ENCODE data around the gene TMEM141.
"Not testable (repeated sequence)": the region's sequence is repeated elsewhere in the genome, so short reads cannot be mapped to it uniquely, and the experiment has no call there.

Gene TMEM141

DNA sequence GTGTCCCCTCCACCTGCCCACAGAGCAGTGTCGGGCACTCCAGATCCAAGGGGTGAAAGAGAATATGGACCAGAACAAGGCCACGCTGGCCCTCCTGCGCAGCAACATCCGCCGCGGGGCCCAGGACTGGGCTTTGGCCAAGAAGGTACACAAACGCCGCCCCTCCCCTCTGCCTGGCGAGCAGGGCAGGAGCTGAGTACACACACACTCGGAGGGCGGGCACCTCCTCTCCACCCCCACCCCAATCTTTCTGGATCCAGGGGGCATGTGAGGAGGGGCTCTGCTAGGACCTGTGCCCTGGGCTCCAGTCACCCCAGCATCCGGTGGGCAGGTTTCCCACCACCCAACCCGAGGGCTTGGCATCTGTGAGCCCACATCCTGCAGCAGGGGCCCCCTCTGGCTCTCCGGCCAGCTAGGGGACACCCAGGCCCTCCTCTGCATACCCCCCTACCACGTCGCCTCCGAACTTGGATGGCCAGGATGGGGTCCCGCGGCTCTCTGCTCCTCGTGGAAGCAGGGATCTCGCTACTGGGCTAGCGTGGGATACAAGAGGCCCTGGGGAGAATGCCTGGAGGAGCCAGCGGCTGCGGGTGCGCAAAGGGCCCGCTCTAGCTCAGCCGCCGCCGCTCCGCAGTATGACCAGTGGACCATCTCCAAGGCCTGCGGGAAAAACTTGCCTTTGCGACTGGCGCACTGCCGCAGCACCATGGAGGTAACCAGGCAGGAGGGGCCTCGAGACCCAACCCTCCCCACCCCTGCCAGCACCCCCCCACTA is 8.1 kb downstream of the TMEM141 start:
- H3K4me3 ChIP-seq (replicated peaks; ENCODE audit: low read depth, low read length): no peak overlapping the region
- TF ChIP-seq CTCF (IDR thresholded peaks at IDR 0.05; ENCODE audit: low read length, missing control alignments): no peak
- DNase-seq (ENCODE audit: low read depth): no peak

GRCh38 chr9:136799854-136800657 is 8.9 kb downstream of the TMEM141 start:
- H3K4me3 ChIP-seq (replicated peaks; ENCODE audit: low read depth, low read length): peak overlapping the region; percentile 32
- peak; percentile 50 for DNase-seq (ENCODE audit: low read depth)
- no peak for TF ChIP-seq CTCF (IDR thresholded peaks at IDR 0.05; ENCODE audit: low read length, missing control alignments)

GRCh38 chr9:136802321-136802720 is 11.2 kb downstream of the TMEM141 start:
- TF ChIP-seq CTCF (IDR thresholded peaks at IDR 0.05; ENCODE audit: low read length, missing control alignments): no peak
- no peak overlapping the region for H3K4me3 ChIP-seq (replicated peaks; ENCODE audit: low read depth, low read length)
- no peak for DNase-seq (ENCODE audit: low read depth)

GRCh38 chr9:136803009-136803550 is 11.9 kb downstream of the TMEM141 start:
- DNase-seq (ENCODE audit: low read depth); H3K4me3 ChIP-seq (replicated peaks; ENCODE audit: low read depth, low read length): not testable (repeated sequence)

DNA sequence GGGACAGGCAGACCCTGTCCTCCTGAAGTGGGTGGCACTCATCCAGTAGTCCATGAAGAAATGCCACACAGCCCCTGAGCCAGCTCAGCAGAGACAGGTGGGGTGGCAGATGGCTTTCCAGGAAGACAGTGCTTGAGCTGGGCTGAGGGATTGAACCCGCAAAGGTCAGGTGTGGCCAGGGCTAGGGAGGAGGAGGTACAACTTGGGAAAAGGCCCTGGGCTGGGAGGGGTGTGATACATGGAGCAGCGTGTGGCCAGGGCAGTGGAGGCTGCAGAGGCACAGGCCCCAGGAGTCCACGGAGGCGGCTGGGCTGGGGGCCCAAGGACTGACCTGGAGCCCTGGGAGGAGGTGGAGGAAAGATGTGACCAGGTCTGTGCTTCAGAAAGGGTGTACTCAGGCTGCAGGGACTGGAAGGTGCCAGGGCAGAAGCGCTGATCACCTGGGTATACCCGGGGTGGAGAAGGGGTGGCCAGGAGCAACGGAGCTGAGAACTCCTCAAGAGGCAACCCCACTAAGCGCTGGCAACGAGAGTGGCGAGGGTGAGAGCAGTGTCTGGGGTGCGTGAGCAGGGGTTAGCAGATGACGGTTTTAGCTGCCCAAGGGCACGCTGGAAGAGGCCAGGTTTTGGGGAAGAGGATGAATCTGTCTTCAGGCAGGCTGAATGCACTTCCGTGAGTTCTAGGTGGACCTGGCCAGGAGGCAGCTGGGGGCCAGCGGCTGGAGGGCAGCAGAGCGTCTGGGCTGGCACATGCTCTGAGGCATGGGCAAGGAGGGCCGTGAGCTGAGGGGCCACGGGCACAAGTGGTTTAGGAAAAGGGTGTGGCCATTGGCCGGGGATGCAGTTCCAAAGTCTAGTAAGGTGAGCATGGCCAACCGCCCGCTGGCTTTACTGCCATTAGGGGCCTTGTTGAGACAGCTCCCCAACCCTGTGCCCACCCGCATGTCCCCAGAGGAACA is 12.7 kb downstream of the TMEM141 start:
- no peak for TF ChIP-seq CTCF (IDR thresholded peaks at IDR 0.05; ENCODE audit: low read length, missing control alignments)
- no peak for DNase-seq (ENCODE audit: low read depth)
- H3K4me3 ChIP-seq (replicated peaks; ENCODE audit: low read depth, low read length): no peak overlapping the region

GRCh38 chr9:136804509-136805206 is 13.5 kb downstream of the TMEM141 start:
- H3K4me3 ChIP-seq (replicated peaks; ENCODE audit: low read depth, low read length): no peak overlapping the region
- no peak for TF ChIP-seq CTCF (IDR thresholded peaks at IDR 0.05; ENCODE audit: low read length, missing control alignments)
- no peak for DNase-seq (ENCODE audit: low read depth)
